Urinary bladder (tissue), 4 donors: ENCODE results near the gene TFIP11. TPM values are rescaled to one million over a fixed set of nuclear protein-coding genes. Genes with fewer than 3 reads are reported as not detected.

Source experiments
- DNase-seq: peaks from one replicate; pipeline ENCODE4 v3.0.0-alpha.2; 2015; ENCODE audit errors: extremely low spot score
- H3K27ac ChIP-seq: one replicate; pipeline ENCODE4 v1.5.1; 2013; ENCODE audit warnings: low read depth, mild to moderate bottlenecking, moderate library complexity
- H3K36me3 ChIP-seq: one replicate; pipeline ENCODE4 v1.6.1; 2013; ENCODE audit warnings: mild to moderate bottlenecking, moderate library complexity; ENCODE audit not compliant: insufficient read depth
- H3K4me1 ChIP-seq: one replicate; pipeline ENCODE4 v1.6.1; 2013; ENCODE audit warnings: mild to moderate bottlenecking, moderate library complexity; ENCODE audit not compliant: insufficient read depth
- H3K4me3 ChIP-seq: one replicate; pipeline ENCODE4 v1.5.1; 2013; ENCODE audit warnings: low read depth, low read length
- WGBS: extraction: QIAGEN DNeasy Blood & Tissue Kit; methylation state at CpG from one replicate; pipeline ENCODE4 v1.1.7; 2013; 5-methylcytosine and 5-hydroxymethylcytosine counted together
- polyA plus RNA-seq: library from polyadenylated mRNA; stranded (reverse); fragments of 200-250 nt; gene quantifications from one replicate; pipeline ENCODE4 v1.2.3, GENCODE V29; 2013
- total RNA-seq: library from RNA; depleted of rRNA; stranded (reverse); fragments of >200 nt; gene quantifications from one replicate; pipeline ENCODE4 v1.2.3, GENCODE V29; 2014
- donor health status: healthy with polysubstance abuse.
- donor health status: healthy.

The TFIP11 gene
- total and polyA plus RNA-seq, 2 donors = 19.0 to 22.5 TPM

DNA sequence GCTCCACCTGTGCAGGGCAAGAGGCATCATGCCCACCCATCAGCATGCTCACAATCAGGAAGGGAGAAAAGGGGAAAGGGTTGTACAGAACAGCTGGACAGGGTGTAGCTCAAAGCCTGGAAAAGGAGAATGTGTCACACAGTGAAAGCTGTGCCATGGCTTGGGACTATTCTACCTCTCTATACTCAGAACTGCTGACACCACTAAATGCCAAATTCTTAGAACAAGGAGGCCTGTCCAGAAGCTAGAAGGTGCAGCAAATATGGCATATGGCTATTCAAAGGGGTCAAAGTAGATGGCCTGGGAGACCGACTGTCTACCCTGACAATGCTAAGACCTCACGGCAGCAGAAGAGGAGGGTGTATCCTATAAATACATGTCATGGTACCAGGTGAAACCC is 41.5 kb downstream of the TFIP11 start:
- Histone ChIP-seq H3K4me1 (no peaks in the 10 kb centered on the region), H3K27ac (no peak overlapping the region), H3K36me3 (peaks cover 7% of the 10 kb centered on the region), H3K4me3 (no peak overlapping the region)
- WGBS = 96% methylated on average over 2 of the region's 2 CpGs
- DNase-seq = no peak

DNA sequence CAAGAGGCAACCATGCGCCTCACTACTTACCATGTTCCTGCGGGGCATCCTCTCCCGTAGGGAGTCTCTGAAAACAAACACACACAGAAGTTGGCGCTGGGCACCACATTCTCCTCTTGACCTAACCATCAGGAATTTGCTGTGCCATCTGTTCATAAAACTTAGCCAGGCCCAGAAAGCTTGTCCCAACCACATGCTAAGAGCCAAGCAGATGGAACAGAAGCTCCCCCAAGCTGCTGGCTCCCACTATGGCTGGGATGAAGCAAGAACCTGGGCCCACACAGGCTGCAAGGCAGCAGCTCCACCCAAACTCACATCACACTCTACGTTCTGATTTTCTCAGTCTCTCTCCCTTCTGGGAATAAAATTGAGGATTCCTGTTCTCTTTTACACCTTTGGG is 46.1 kb downstream of the TFIP11 start:
- DNase-seq = no peak
- Histone ChIP-seq H3K4me3 (no peak overlapping the region), H3K27ac (no peak overlapping the region), H3K36me3 (peaks cover 5% of the 10 kb centered on the region), H3K4me1 (no peaks in the 10 kb centered on the region)
- 92% methylated on average over 5 of the region's 5 CpGs for WGBS

DNA sequence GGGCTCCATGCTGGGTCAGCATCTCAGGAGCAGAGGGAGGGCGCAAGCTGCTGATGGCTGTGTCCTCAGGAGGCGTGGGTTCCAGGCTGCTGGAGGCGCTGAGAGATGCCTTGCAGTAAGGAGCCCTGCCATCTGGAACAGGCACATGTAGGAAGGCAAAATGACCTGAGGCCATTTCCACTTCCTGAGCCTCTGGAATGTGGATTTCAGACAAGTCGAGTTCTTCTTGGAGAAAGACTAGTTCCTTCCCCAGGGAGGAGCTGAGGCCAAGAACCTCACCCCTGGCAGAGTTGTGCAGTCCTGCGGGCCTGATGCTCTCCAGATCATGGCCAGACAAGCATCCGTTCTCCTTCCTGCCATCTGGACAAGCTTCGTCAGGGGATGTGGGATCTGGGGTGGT is 48.0 kb downstream of the TFIP11 start:
- Histone ChIP-seq H3K27ac (no peak overlapping the region), H3K36me3 (peaks cover 3% of the 10 kb centered on the region)
- WGBS = 70% methylated on average over 7 of the region's 7 CpGs

DNA sequence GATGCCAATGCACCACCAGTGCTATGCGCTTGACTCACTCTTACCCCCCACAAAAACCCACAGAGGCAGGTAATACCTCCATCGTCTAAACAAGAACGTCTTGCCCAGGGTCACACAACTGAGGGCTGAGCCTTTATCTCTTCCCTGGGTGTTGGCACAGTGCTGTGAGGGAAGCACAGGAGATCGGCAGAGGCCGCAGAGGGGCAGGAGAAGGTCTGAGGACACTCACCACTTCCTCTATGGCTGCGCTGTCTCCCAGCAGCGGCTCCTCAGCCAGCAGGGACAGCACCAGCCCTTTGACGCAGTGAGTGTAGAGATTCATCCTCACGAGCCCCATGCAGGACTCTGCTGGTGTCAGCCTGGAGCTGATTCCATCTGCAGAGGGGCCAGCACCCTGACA is 48.6 kb downstream of the TFIP11 start:
- H3K4me3 ChIP-seq = no peak overlapping the region
- H3K4me1 ChIP-seq = no peaks in the 10 kb centered on the region
- H3K36me3 ChIP-seq = peaks cover 3% of the 10 kb centered on the region
- H3K27ac ChIP-seq = no peak overlapping the region
- no peak for DNase-seq
- WGBS = 81% methylated on average over 9 of the region's 9 CpGs

More for the DNA sequence above, 48.0 kb downstream of the TFIP11 start:
- no peak for DNase-seq
- H3K4me3 ChIP-seq = no peak overlapping the region
- H3K4me1 ChIP-seq = no peaks in the 10 kb centered on the region

DNA sequence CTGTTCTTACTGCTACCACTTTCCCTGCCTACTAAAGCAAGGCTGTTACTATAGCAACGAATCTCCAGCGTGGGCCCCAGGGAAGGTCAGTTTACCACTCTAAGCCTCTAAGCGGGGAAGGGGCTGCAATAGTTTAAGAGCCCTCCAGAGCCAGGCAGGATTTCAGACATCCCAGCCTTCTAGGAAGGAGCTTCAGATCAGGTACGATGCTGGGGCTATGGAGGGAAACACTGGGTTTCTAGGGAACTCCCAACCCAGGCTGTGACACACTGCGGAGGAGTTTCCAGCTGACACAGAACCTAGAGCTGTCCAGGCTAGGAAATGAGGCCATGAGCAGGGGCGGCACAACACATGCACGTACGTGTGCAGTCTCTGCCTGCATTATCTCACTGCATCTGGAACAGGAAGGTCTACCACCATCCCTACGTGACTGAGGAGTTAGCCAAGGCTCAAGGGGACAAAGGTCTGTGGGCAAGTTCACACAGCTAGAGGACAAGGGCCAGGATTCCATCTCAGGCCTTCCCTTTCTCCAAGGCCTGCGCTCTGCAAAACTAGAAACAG is 49.1 kb downstream of the TFIP11 start:
- DNase-seq = no peak
- peaks cover 3% of the 10 kb centered on the region for H3K36me3 ChIP-seq
- H3K4me1 ChIP-seq = no peaks in the 10 kb centered on the region
- WGBS = 65% methylated on average over 10 of the region's 10 CpGs
- H3K4me3 ChIP-seq = no peak overlapping the region
- no peak overlapping the region for H3K27ac ChIP-seq

DNA sequence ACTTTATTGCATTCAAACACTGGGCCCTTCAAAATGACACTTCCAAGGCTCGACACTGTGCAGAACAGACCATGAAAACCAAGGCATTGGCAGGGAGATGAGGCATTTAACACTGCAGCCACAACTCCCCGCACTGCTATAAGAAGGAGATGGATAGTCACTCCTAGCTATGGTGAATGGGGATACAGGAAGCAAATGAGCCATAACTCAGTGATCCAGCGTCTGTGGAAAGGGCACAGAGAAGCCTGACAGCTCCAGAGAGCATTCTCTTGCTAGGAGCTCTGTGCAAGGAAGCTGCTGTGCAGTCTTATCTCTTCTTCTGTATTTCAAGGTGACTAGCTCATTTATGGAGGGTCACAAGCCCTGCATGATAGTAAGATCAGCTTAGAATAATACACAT is 49.6 kb downstream of the TFIP11 start:
- WGBS = 90% methylated on average over 3 of the region's 3 CpGs
- DNase-seq = no peak
- Histone ChIP-seq H3K4me3 (no peak overlapping the region), H3K27ac (no peak overlapping the region), H3K4me1 (no peaks in the 10 kb centered on the region), H3K36me3 (peaks cover 3% of the 10 kb centered on the region)

DNA sequence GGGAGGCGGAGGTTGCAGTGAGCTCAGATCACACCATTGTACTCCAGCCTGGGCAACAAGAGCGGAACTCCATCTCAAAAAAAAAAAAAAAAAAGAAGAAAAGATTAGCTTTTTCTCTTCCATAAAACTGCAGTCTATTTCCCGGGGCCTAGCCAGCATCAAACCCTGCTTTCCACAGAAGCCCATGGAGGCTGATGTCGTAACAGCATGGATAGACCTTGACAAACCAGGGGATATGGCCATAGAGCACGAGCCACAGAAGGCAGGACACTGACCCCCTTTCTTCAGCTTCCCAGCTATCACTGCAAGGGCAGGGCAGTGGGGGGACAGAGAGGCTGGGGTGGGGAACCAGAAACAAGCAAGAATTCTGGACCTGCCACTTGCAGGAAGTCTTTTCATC is 50.2 kb downstream of the TFIP11 start:
- WGBS = 96% methylated on average over 5 of the region's 5 CpGs
- Histone ChIP-seq H3K4me3 (no peak overlapping the region), H3K36me3 (peaks cover 3% of the 10 kb centered on the region), H3K27ac (no peak overlapping the region), H3K4me1 (no peaks in the 10 kb centered on the region)
- DNase-seq = no peak

DNA sequence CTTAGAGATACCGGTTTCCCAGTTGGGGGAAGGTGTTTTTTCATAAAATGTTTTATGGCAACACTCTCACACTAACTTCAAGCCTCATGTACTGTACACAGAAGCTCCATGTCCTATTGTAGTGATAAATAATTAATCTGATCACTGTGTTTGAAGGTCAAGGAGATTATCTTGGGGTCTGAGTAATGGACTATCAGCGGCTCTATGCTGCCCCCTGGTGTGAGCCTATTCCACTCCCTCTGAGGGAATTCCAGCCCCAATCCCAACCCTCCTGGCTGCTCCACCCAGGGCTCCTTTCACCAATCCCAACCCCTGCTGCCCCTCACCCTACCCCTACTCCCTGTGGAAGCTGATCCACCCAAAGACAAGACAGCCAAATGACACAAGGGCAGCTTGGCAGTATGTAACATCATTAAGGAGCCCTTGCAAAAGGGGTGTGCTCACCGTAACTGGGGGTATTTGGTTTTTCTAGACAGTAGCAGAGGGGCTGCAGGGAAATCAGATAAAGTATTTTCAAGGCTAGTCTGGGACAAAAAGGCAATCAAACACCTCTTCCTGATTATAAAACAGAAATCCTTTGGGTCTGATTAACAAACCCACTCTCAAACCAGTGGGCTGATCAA is 51.0 kb downstream of the TFIP11 start:
- Histone ChIP-seq H3K4me1 (no peaks in the 10 kb centered on the region), H3K27ac (no peak overlapping the region), H3K4me3 (no peak overlapping the region), H3K36me3 (peaks cover 2% of the 10 kb centered on the region)
- no peak for DNase-seq
- 39% methylated on average over 3 of the region's 3 CpGs for WGBS

DNA sequence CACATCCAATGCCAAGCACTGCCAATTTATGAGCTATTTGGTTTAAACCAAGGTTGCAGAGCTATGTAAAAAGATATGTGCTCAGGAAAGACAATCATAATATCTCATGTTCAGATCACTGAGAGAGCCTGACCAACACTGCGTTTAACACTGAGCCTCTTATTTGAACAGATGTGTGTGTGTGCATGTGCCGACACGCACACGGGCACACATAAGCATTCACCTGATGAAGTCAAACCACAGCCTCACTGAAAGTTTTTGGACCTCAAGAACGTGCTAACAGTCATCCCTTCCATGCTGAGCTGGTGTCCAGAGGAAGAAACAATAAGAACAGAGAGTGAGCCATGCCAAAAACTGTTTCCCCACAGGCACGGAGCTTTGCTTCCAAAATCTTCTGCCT is 52.1 kb downstream of the TFIP11 start:
- H3K4me1 ChIP-seq = no peaks in the 10 kb centered on the region
- no peaks in the 10 kb centered on the region for H3K36me3 ChIP-seq
- WGBS = 69% methylated on average over 6 of the region's 6 CpGs
- no peak for DNase-seq
- H3K27ac ChIP-seq = no peak overlapping the region
- no peak overlapping the region for H3K4me3 ChIP-seq

DNA sequence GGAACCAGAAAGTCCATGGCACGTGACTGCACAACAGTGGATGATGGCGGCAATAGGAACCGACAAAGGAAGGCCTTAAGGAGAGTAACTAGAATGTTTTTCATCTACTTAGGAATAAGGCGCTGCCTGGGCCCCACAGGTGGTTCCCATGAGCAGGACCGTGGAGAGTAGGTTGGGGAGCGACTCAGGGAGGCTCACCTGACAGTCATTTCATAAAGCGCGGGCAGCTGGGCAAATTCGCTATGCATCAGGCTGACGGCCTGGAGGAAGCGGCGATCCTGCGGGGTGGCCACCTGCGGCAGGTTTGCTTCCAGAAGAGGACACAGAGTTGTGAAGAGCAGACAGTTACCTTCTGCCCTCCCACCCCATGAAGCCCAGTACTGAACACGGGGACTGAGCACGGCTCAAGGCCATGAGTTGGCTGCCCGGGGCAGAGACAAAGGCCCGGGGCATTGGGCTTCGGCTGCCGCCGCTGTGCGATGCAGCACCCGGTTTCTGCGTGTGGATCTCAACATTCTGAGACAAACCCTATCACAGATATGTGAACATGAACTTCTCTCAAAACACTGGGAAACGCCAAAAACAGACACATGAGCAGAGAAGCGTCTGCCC is 54.5 kb downstream of the TFIP11 start:
- DNase-seq = no peak
- Histone ChIP-seq H3K27ac (no peak overlapping the region), H3K4me3 (no peak overlapping the region), H3K4me1 (no peaks in the 10 kb centered on the region), H3K36me3 (peaks cover 3% of the 10 kb centered on the region)
- 94% methylated on average over 26 of the region's 26 CpGs for WGBS

DNA sequence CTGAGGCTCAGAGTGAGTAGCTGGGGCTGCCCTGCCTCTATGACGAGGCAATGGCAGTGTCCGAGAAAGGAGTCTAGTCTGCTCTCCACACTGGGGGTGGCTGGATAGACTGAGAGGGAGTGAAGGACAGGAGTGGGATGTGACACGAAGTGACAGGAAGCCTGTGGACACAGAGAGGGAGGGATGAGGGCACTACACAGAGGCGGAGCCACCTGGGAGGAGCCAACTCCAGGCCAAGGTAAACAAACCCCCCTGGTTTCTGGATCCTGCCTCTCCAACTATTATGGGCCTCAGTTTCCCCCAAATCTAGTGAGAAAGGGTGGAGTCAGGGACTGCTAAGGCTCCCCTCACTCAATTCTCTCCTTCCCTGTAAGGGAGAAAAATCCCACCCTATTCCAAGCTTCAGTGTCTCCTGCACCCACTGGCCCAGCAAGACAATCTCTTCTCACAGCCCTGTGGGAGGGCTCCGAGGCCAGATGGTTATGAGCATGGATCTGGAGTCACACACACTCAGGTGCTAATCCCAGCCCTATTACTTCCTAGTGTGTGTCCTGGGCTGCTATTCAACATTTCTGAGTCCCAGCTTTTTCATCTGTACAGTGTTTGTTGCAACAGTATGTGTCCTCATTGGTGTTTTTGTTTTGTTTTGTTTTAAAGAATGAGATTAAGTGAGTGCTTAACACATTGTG is 58.3 kb downstream of the TFIP11 start:
- 76% methylated on average over 5 of the region's 5 CpGs for WGBS
- DNase-seq = no peak
- H3K4me1 ChIP-seq = no peaks in the 10 kb centered on the region
- no peak overlapping the region for H3K27ac ChIP-seq
- peaks cover 3% of the 10 kb centered on the region for H3K36me3 ChIP-seq
- no peak overlapping the region for H3K4me3 ChIP-seq

DNA sequence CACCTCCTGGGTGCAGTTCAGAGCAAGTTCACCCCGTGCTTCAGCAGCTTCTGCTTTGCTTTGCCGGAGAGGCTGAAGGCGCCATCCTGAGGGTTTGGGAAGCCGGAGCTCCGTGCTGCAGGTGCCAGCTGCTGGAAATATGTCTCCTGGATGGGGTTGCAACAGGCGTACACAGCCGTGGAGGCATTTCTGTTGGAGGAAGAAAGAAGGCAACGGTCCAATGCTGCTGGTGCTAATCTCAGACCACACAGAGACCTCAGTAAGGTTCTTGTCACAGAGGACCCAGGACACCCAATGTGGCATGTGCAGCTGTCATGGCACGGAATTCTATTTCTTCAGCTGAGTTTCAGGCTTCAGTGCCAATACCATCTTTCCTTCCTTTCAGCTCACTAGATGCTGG is 59.1 kb downstream of the TFIP11 start:
- no peak for DNase-seq
- Histone ChIP-seq H3K4me3 (no peak overlapping the region), H3K36me3 (peaks cover 3% of the 10 kb centered on the region), H3K4me1 (no peaks in the 10 kb centered on the region), H3K27ac (no peak overlapping the region)
- WGBS = 92% methylated on average over 9 of the region's 9 CpGs

DNA sequence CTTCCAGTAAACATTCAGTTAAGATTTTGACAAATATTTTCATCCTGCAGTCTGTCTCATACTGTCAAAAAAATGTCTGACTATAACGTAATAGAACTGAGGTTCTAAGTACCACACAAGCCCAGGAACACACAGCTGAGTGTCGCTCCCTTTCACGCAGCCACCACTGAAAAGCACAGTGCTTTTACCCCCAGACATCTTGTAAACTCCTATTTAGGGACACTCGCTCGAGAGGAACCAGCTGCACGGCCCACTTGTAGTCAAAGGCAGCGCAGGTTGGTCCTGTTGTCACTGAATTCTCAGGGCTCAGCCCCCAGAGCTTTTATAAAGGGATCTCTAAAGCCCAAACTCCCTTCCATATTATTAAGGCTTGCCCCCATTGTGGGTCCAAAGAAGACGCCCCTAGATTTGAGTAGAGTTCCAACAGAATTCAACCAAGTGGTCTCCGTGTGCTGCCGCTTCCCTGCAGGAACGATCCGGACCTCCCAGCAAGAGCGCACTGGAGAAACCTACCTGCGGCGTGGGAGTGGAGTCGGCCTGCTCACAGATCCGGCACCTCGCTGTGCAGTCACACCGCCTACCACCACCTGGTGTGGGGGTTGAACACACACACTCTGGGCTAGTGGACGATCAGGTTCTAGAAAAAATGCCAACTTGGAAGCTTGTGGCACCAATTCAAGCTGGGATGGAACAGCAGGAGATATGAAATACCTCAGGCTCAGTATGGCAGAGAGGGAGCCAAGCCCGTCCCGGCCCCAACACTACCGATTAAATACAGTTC is 59.8 kb downstream of the TFIP11 start:
- Histone ChIP-seq H3K4me3 (no peak overlapping the region), H3K4me1 (no peaks in the 10 kb centered on the region), H3K27ac (no peak overlapping the region), H3K36me3 (peaks cover 3% of the 10 kb centered on the region)
- no peak for DNase-seq
- WGBS = 94% methylated on average over 23 of the region's 23 CpGs
